ENCODE results near the gene EXOSC7. TPM values are rescaled to one million over a fixed set of nuclear protein-coding genes. Genes with fewer than 3 reads are reported as not detected.
A peak's percentile ranks its signal among the peaks of the same experiment; 100 is the strongest.

Gene EXOSC7
- polyA plus RNA-seq, 3 donors, result 16.8 to 23.9 (median 18.8) TPM

DNA sequence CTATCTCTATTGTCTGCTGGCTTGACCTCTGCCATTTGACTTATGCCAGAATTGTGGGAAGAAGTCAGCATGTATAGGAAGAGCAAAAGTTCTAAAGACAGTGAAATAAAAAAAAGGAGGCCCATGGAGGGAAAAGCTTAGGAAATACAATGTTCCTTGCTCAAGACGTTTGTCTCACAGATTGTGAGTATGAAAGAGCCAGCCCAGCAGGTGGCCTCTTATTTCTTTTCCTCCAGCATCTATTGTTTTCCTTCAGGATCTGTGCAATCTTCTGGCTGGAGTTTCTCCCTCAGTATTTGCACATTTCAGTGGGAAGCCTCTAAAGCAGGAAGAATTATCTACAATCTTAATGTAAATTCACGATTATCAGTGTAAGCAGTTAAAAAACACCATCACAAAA is 43.8 kb upstream of the EXOSC7 start:
- Mint-ChIP-seq H3K27me3 (ENCODE audit: low read depth in 3 of 3) (no peaks in the 10 kb centered on the region), H3K9me3 (no peaks in the 10 kb centered on the region), H3K27ac (peak overlapping the region in 1 of 7 donors; percentile 36), H3K4me1 (no peaks in the 10 kb centered on the region), H3K4me3 (no peak overlapping the region), H3K36me3 (peaks cover 84 to 97% of the 10 kb centered on the region in 2 donors)
- Histone ChIP-seq H3K9ac (ENCODE audit: insufficient read depth, low read length, poor library complexity, severe bottlenecking) (no peak overlapping the region), H3K4me3 (replicated peaks in 1 of 3; ENCODE audit: low read depth in 2 of 3, low read length in 3 of 3) (no peak overlapping the region), H4K20me1 (ENCODE audit: insufficient read depth, low read length) (peaks cover 7% of the 10 kb centered on the region), H2AFZ (ENCODE audit: insufficient read depth, low read depth, low read length, poor library complexity, severe bottlenecking) (no peak overlapping the region), H3K79me2 (ENCODE audit: insufficient read depth, low read length) (peaks cover 7% of the 10 kb centered on the region), H3K4me1 (ENCODE audit: control insufficient read depth in 1 of 2, insufficient read depth in 2 of 2, low read length in 2 of 2) (no peaks in the 10 kb centered on the region), H3K27ac (ENCODE audit: low read depth in 1 of 2, low read length in 2 of 2) (no peak overlapping the region), H3K4me2 (replicated peaks; ENCODE audit: extremely low read depth, low read length, poor library complexity, severe bottlenecking) (no peak overlapping the region), H3K9me3 (replicated peaks in 1 of 2; ENCODE audit: control insufficient read depth in 1 of 2, insufficient read depth in 1 of 2, low read length in 2 of 2) (no peaks in the 10 kb centered on the region), H3K36me3 (replicated peaks in 1 of 2; ENCODE audit: control insufficient read depth in 1 of 2, insufficient read depth in 2 of 2, low read length in 2 of 2) (peaks cover 73 to 99% of the 10 kb centered on the region in 2 donors), H3K27me3 (ENCODE audit: control insufficient read depth in 2 of 2, insufficient read depth in 2 of 2, low read length in 2 of 2) (no peaks in the 10 kb centered on the region)
- DNase-seq, result no peak
- WGBS (ENCODE audit: insufficient coverage), result 100% methylated on average over 1 of the region's 2 CpGs
- intact Hi-C loops (cut with micrococcal nuclease), result no loop called here
- no peak for TF ChIP-seq CTCF (IDR thresholded peaks at IDR 0.05)

DNA sequence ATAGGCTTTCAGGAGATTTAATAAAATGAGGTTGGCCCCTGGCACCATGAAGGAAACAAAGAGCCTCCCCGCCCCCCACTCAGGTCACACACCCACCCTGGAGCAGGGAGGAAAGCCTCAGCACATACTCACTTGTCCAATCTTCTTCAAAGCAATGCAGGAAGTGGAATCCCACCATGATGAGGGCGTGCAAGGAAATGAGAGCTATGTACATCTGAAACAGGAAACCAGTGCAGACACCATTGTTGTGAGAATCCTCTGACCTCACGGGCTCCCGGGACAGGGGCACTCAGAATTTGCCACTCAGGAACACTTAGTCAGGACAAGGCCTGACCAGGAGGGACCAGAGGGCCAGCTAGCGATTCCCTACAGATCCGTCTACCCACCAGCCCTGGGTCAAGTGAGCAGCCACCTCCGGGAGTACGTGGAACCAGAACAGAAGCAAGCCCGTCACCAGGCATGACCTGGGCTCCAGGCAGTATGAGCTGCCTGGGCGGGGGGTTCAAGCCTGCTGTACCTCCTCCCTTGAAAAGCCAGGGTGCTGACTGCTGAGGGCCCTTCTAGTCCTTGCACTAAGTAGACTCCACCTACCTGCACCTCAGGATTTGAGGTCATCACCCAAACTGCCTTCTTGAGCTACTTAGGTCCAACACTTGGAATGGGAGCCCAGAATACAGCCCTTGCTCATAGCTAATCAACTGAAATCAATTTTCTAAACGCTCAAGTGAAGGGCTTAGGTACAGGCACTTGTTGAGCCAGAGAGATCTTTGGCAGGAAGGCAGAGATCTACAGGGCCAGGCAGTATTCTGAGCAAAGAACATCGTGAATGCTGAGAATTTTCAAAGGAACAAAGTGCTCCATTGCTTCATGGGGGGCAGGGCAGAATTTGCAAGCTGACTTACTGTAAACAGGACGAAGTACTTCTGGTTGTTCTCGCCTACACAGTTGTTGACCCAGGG is 42.8 kb upstream of the EXOSC7 start:
- Histone ChIP-seq H3K9ac (ENCODE audit: insufficient read depth, low read length, poor library complexity, severe bottlenecking) (no peak overlapping the region), H4K20me1 (ENCODE audit: insufficient read depth, low read length) (peaks cover 7% of the 10 kb centered on the region), H3K27me3 (ENCODE audit: control insufficient read depth in 2 of 2, insufficient read depth in 2 of 2, low read length in 2 of 2) (no peaks in the 10 kb centered on the region), H2AFZ (ENCODE audit: insufficient read depth, low read depth, low read length, poor library complexity, severe bottlenecking) (no peak overlapping the region), H3K4me1 (ENCODE audit: control insufficient read depth in 1 of 2, insufficient read depth in 2 of 2, low read length in 2 of 2) (no peaks in the 10 kb centered on the region), H3K9me3 (replicated peaks in 1 of 2; ENCODE audit: control insufficient read depth in 1 of 2, insufficient read depth in 1 of 2, low read length in 2 of 2) (no peaks in the 10 kb centered on the region), H3K4me3 (replicated peaks in 1 of 3; ENCODE audit: low read depth in 2 of 3, low read length in 3 of 3) (no peak overlapping the region), H3K36me3 (replicated peaks in 1 of 2; ENCODE audit: control insufficient read depth in 1 of 2, insufficient read depth in 2 of 2, low read length in 2 of 2) (peaks cover 73 to 99% of the 10 kb centered on the region in 2 donors), H3K27ac (ENCODE audit: low read depth in 1 of 2, low read length in 2 of 2) (peak overlapping the region in 1 of 2 donors; percentile 31), H3K4me2 (replicated peaks; ENCODE audit: extremely low read depth, low read length, poor library complexity, severe bottlenecking) (no peak overlapping the region), H3K79me2 (ENCODE audit: insufficient read depth, low read length) (peaks cover 7% of the 10 kb centered on the region)
- Mint-ChIP-seq H3K27ac (peak overlapping the region in 1 of 7 donors; percentile 42), H3K9me3 (no peaks in the 10 kb centered on the region), H3K4me1 (no peaks in the 10 kb centered on the region), H3K27me3 (ENCODE audit: low read depth in 3 of 3) (no peaks in the 10 kb centered on the region), H3K4me3 (no peak overlapping the region), H3K36me3 (peaks cover 84 to 97% of the 10 kb centered on the region in 2 donors)
- intact Hi-C loops (cut with micrococcal nuclease), result no loop called here
- no peak for DNase-seq
- TF ChIP-seq CTCF (IDR thresholded peaks at IDR 0.05), result no peak
- WGBS (ENCODE audit: insufficient coverage), result 94% methylated on average over 13 of the region's 14 CpGs

Measured in CD14-positive monocyte (primary cell).